ENCODE data around the gene ICA1.
"Not testable (repeated sequence)": the region's sequence is repeated elsewhere in the genome, so short reads cannot be mapped to it uniquely, and the experiment has no call there.

ICA1 gene

DNA sequence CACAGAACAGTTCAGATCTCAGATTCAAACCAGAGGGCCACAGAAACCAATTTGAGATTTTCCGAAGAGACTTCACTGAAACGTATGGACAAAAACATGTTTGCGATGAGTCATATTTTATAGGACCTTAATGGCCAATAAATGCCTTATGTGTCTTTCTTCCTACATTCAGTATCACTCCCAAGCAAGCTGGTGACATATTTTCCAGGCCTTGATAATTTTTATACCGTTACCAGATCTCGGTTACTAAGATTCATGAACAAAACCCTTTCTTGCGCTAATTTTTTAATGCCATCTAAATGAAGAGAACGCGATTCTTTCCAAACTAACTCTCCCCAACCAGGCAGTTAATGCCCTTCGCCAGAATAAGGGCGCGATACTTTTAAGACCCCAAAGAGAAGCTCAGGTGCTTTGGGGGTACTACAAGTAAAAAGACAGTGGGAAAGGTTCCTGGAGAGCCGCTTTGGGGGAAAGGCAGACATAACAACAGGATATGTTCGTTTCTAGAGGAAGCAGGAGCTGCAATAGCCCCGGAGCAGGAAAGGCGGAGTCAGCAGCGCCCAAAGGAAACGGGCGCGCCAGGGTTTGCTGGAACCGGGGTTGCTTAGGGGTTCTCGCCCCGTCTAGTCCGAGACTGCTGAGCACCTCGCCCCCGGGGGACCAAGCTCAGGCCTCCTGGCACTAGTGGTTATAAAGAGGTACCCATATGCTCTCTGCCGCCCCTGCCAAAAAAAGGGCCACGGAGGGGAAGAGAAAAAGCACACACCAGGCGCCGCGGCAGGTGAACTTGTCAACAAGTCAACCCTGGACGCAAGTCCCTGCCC lies 884 bp downstream of the ICA1 start:
- peak; percentile 49 to 51 for DNase-seq

DNA sequence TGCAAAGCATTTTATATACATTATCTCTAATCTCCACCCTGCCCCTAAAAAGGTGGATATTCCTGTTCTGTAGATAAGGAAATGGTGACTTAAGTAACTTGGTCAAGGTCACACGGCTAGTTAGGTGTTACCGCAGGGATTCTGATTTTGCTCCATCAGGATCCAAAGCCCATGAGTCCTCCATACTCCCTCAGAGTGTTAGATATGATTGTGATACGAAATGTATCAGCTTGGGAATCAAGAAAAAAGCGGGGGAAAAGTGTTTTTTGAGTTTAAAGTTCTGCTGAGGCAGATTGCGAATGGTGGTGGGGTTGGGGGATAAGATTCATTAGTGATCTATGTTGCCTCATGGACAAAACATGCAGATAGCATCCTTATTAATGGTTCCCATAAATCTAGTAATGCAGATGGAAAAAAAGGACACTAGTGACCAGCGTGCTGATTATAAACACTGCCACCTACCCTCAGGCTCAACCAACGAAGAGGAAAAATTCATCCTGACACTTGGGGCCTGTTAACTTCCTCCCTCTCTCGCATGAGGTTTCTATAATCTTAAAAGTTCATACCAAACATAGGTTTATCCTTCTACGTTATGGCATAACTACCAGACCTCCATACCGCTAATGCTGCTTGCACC lies 2.3 kb downstream of the ICA1 start:
- DNase-seq: no peak

DNA sequence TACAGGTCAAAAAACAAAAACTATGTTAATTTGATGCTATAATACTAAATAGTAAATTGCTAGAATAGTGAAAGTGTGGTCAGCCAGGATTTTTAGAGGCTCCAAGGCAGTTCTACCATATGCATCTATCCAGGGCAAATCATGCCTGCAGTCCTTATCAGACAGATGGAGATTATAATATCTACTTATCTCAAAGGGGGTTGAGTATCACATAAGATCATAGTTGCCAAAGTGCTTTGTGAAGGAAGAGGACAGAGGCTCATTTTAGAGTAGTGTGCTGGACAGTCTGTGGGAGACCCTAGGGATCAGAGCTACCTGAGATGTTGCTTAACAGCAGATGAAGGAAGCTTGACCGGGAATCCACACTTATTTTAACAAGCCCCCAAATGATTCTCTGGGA lies 3.2 kb downstream of the ICA1 start:
- no peak for DNase-seq

DNA sequence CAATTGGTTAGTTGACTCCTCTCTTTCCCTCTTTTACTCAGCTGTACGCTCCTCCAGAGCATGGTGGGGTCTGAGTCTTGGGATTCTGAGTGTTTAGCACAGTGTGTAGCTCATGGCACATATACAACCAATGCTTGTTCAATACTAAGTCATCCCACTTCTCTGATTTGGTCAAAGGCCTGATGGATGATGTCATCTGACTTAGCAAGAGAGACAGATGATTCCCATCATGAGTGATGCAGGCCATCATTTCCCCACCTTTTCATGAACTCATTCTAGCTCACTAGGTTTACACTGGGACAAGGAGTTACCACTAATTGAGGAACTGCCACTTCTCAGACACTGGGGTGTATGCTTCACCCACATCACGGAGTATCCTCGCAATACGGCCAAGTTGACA lies 3.8 kb downstream of the ICA1 start:
- peak in 1 of 2 donors; percentile 11 for DNase-seq

DNA sequence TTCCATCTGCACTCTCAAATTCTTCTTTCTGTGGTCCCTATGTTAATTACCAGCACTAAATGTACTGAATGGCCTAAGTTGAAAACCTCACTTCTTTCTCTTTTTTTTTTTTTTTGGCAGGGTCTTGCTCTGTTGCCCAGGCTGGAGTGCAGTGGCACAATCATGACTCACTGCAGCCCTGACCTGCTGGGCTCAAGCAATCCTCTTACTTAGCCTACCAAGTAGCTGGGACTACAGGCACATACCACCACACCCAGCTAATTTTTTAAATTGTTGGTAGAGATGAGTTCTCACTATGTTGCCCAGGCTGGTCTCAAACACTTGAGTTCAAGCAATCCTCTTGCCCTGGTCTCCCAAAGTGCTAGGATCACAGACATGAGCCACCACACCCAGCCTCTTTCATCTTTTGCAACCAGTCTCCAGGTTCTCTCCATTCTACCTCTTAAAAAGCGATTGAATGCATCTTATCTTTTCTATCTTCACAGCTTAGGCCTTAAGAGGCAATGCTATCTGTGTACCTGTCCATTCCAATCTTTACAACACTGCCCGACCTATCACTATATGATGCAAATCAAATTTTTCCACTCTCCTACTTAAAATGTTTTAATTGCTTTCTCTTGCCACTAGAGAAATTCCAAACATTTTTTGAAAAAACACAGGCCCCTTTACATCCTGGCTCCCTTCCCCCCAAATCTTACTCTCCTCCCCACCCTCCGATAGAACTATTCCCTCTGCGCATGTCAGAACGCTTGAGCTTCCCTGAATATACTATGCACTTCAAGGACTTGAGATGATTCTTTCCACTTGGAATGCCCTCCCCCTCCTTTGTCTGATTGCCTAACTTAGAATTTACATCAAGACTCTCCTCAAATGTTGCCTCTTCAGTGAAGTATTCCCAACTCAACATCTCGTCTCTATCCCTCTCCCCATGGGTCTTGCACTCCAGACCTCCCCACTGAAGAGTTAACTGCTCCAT lies 6.0 kb downstream of the ICA1 start:
- no peak for DNase-seq

DNA sequence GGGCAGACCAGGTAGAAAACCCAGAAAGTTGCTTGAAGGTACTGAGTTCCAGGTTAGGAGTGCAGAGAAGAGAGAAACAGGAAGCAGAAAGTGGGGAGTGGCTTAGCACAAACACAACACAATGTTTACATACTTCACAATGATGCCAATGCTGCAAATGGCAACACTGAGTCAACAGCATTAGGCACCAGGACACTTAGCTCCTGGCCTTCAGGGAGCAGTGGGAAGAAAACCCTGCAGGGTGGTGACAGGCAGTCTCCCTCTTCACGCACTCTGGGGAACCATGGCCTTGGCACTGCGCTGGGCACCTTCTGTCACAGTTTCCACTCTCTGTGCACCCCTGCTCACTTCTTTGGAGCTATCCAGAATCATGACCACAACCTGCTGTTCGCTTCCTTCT lies 7.3 kb downstream of the ICA1 start:
- DNase-seq: no peak

DNA sequence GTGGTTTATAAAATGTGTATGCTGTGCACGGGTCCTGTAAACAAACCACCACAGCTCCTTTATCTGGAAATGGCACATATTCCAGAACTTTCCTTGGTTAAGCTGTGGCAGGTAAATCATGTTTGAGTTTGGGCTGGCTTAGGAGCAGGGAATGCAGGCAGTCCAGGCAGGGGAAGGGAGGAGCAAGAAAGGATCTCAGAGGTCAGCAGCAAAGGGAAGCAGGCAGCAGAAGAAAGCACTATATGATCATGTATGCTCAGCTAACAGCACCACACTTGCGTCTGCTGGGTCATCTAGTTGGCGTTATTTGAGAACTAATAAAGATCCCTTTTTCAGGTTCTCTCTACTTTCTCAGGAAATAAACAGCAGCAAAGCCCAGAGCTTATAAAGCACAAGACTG lies 7.8 kb downstream of the ICA1 start:
- no peak for DNase-seq

DNA sequence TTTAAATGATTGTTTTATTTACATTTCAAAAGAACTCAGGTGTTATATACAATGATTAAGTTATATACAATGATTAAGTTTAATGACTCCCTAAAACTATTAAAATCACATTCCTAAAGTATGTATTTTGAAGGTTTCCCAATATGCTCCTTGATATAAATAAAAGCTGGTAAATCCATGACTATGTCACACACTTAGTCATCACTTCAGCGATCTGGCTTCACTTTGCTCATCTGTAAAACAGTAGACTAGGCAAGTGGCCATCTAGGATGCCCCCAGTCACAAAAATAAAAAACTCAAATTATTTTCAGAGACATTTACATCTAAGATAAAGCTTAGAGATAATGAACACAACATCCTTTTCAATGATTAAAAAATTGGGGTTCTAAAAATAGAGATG lies 10.8 kb downstream of the ICA1 start:
- no peak for DNase-seq

DNA sequence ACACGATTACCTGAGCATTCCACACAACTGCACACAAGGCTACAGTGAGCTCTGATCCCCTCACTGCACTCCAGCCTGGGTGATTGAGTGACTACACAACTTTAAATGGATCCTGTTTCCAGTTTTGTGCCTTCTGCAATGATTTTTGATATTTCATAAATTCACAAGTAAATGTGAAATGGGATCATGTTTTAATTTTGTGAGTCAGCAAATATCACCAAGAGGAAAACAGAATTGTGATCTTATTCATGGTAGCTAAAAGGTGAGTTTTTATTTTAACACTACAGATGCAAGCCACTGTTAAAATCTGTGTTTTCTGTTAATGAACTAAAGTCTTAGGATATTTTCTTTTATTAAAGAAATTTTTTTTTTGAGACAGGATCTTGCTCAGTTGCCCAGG lies 11.4 kb downstream of the ICA1 start:
- no peak for DNase-seq

DNA sequence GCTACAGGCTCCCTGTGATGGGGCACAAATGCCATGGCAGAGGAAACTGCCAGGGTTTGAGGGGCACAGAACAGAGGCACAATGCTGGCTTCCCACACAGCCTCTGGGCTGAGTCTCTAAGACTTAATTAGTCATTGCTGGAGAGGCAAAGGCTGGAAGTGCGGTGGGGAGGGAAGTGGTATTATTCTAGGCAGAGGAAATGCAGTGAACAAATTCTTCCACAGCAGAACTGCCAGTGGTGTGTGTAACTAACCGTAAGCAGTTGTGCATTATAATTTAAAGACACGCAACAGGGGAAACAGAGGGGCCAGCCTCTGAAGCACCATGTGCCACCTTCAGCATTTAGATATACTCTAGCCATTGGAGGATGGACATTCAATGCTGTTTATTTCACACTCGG lies 12.8 kb downstream of the ICA1 start:
- DNase-seq: peak; percentile 26 to 35

DNA sequence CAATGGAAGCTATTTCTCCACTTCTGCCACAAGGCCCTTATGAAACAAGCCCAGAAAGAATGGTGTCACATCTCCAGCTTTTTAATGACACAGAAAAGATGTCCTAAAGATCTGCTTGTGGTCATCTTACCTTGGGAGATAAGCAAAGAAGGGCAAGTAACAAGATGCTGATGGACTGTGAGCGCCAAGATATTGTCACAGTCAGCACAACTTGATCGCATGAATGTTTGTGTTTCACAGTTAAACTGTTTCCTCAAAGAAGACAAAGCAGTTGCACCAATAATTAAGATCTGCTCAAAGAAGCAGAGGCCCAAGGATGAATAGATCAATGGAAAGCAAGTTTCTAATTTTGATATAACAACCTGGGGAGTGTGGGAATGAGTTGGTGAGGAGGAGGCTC lies 15.9 kb downstream of the ICA1 start:
- peak in 1 of 2 donors; percentile 35 for DNase-seq

DNA sequence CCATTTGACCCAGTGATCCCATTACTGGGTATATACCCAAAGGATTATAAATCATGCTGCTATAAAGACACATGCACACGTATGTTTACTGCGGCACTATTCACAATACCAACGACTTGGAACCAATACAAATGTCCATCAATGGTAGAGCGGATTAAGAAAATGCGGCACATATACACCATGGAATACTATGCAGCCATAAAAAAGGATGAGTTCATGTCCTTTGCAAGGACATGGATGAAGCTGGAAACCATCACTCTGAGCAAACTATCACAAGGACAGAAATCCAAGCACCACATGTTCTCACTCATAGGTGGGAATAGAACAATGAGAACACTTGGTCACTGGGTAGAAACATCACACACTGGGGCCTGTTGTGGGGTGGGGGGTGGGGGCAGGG lies 16.9 kb downstream of the ICA1 start:
- not testable (repeated sequence) for DNase-seq

DNA sequence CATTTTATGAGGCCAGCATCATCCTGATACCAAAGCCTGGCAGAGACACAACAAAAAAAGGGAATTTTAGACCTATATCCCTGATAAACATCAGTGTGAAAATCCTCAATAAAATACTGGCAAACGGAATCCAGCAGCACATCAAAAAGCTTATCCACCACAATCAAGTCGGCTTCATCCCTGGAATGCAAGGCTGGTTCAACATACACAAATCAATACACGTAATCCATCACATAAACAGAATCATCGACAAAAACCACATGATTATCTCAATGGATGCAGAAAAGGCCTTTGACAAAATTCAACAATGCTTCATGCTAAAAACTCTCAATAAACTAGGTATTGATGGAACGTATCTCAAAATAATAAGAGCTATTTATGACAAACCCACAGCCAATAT lies 18.9 kb downstream of the ICA1 start:
- not testable (repeated sequence) for DNase-seq

DNA sequence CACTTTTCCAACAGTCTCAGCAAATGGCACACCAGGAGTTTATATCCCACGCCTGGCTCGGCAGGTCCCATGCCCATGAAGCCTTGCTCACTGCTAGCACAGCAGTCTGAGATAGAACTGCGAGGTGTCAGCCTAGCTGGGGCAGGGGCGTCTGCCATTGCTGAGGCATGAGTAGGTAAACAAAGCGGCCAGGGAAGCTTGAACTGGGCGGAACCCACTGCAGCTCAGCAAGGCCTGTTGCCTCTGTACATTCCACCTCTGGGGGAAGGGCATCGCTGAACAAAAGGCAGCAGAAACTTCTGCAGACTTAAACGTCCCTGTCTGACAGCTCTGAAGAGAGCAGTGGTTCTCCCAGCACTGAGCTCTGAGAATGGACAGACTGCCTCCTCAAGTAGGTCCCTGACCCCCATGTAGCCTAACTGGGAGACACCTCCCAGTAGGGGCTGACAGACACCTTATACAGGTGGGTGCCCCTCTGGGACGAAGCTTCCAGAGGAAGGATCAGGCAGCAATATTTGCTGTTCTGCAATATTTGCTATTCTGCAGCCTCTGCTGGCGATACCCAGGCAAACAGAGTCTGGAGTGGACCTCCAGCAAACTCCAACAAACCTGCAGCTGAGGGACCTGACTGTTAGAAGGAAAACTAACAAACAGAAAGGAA lies 22.1 kb downstream of the ICA1 start:
- DNase-seq: not testable (repeated sequence)

DNA sequence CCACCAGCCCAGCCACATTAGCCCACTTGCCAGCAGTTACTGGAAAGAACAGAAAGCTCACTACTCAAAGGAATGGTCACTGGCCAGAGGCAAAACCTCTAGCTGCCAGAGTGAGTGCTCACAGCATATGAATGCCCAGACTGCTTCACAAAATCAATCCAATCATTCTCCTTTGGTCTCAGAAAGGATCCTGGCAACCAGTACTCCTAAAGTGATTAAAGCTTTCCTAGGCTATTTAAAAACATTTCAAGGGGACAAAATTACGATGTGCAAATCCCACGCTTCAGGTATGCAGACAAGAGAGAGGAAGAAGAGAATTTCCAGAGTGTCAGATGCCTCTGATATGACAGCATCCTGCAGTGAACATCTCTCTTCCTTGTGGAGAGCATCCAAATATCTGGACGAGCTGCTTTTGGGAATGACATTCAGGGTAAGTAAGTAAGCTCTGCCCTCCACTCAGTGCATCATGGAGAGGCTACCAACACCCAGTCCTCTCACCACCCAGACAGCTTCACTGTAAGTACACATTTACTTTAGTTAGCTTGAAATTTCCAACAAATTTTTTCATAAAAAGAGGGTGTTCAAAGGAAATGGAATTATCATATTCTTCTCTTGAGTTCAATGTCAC lies 25.1 kb downstream of the ICA1 start:
- DNase-seq: no peak

DNA sequence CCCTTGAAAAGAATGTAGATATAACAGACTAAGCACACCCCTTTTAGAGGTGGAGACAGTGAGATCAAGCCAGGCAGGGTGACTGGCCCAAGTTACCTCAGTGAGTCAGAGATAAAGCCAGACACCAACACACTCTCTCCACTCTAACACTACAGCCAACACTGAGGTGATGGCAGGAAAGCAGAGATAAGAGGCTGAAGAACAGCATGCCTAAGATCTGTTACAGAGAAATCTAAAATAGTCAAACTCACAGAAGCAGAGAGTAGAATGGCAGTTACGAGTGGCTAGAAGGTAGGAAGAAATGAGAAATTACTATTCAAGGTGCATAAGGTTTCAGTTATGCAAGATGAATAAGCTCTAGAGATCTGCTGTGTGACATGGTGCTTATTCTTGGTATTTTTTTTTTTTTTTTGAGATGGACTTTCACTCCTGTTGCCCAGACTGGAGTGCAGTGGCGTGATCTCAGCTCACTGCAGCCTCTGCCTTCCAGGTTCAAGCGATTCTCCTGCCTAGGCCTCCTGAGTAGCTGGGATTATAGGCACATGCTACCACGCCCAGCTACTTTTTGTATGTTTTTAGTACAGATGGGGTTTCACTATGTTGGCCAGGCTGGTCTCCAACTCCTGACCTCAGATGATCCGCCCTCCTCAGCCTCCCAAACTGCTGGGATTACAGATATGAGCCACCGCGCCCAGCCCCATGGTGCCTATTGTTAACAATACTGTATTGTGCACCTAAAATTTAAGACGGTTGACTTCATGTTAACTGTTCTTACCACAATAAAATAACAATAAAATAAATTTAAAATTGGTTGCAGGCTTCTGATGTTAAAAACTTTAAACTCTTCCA lies 28.7 kb downstream of the ICA1 start:
- DNase-seq: no peak

DNA sequence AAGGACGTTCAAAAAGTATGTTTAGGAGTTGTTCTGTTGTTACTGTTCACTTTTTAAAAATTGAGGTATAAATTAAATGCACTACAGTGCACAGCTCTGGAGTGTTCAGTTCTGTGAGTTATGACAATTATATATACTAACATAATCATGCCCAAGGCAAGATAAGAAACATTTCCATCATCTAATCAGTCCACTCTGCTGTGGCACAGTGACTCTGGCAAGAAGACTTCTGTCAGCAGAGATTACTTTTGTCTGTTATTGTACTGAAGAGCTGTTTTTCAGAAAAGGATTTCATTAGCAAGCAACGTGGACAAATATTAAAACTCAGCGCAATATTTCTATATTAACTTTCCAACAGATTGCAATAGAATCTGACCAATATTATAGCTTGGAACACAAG lies 32.0 kb downstream of the ICA1 start:
- no peak for DNase-seq

DNA sequence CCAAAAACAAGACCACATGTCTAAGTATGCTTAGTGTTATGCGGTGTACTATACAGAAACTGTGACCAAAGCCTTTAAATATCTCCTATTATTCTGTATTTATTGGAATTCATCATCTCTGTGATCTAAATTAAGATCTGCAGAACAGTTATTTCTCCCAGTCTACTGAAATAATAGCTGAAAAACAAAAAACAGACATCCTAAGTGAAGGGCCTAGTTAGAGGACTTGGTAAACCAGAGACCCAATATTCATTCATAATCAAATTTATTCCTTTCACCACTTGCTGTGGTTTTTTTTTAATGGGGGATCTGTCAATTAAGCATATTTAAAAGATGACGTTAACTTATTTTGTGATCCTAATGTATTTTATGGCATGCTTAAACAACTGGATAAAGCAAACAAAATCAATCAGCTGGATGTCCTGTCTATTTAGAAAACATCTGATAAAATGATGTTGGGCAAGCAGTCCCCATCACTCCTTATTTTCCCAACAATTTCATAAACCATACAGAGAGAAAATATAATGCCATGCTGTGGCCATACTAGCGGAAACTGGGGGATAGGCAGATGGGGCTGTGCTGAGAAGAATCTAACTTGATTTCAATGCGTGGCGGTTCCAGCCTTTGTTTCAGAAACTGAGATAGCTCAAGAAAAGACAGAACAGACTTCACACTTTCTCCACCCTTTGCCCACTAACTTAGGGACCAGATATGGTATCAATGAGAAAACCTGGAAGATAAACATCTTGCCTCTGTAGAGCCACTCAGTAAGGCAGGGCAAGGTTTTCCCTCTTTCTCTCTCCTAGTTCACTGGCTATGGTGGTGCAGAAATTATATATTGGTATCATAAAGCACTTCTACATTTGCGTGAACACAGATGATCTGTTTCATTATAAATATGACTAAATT lies 32.9 kb downstream of the ICA1 start:
- no peak for DNase-seq

DNA sequence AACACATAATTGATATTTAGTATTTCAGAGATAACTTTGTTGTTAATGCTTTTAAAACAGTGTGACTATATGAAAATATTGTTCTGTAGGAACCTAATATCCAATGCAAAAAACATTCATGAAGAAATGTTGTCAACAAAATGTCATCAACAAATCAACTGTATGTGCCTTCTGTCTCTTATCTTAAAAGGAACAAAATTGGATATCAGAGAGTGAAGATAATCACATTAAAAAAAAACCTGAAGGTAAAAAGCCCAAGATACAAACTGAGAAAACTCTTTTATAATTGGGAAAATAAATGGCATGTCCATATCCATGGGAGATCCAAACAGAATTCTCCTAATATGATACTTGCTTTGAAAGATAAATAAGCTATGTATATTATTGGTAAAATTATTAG lies 33.9 kb downstream of the ICA1 start:
- DNase-seq: no peak

DNA sequence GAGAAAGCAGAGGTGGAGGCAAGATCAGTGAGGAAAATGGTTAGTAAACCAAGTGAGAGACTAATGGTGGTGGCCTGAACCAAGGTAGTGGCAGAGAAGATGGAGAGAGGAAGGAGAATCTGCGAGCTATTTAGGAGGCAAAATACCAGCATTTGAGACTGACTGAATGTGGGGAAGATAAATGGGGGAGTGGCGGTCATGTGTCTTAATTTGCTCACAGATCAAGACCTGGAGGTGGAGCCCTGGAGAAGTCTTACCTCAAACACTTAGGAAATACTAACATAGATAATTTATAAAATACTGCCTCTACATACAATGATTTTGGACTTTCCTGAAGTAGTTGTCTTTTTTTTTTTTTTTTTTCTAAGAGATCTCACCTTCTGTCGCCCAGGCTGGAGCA lies 34.7 kb downstream of the ICA1 start:
- no peak for DNase-seq

All from inflammatory macrophage (primary cell).